Measurements from ENCODE around the gene NAB2. TPM values are rescaled to one million over a fixed set of nuclear protein-coding genes. Genes with fewer than 3 reads are reported as not detected.

NAB2 gene
- total RNA-seq, 6 experiments from 2014 or later, result 37.9 to 48.1 (median 44.8) TPM

GRCh38 chr12:57044889-57045288, 44.0 kb upstream of the NAB2 start:
- H3K27ac Mint-ChIP-seq, result no peak overlapping the region
- peaks cover 28% of the 10 kb centered on the region for H3K27me3 Mint-ChIP-seq (ENCODE audit: insufficient read depth)
- no peaks in the 10 kb centered on the region for H3K36me3 Mint-ChIP-seq (ENCODE audit: low read depth)
- DNase-seq, result peak; percentile 12
- peaks cover 44% of the 10 kb centered on the region for H3K4me1 Mint-ChIP-seq (ENCODE audit: low read depth)
- no peak overlapping the region for H3K4me3 Mint-ChIP-seq
- no peaks in the 10 kb centered on the region for H3K9me3 Mint-ChIP-seq
- TF ChIP-seq CTCF (IDR thresholded peaks at IDR 0.05), result no peak

- no peak for DNase-seq
- peaks cover 44% of the 10 kb centered on the region for H3K4me1 Mint-ChIP-seq (ENCODE audit: low read depth)
- no peak for TF ChIP-seq CTCF (IDR thresholded peaks at IDR 0.05)
- no peaks in the 10 kb centered on the region for H3K9me3 Mint-ChIP-seq
- no peak overlapping the region; the same call in 1 of the 2 replicates for H3K4me3 Mint-ChIP-seq
- peaks cover 18% of the 10 kb centered on the region for H3K27me3 Mint-ChIP-seq (ENCODE audit: insufficient read depth)
- H3K36me3 Mint-ChIP-seq (ENCODE audit: low read depth), result no peaks in the 10 kb centered on the region
- H3K27ac Mint-ChIP-seq, result no peak overlapping the region
These were observed 42.7 kb upstream of the NAB2 start for GRCh38 chr12:57046086-57046791.

- no peak for DNase-seq
- TF ChIP-seq CTCF (IDR thresholded peaks at IDR 0.05), result no peak
- no peak overlapping the region for H3K27ac Mint-ChIP-seq
- 0 out of 2 replicates have a peak overlapping the region, but pooled peaks have one; percentile 1 for H3K4me3 Mint-ChIP-seq
- no peaks in the 10 kb centered on the region for H3K36me3 Mint-ChIP-seq (ENCODE audit: low read depth)
- H3K27me3 Mint-ChIP-seq (ENCODE audit: insufficient read depth), result peaks cover 12% of the 10 kb centered on the region
- H3K4me1 Mint-ChIP-seq (ENCODE audit: low read depth), result peaks cover 44% of the 10 kb centered on the region
- no peaks in the 10 kb centered on the region for H3K9me3 Mint-ChIP-seq
These were observed 41.7 kb upstream of the NAB2 start for GRCh38 chr12:57046947-57047890.

- peak overlapping the region; percentile 1; the same call in 1 of the 2 replicates for H3K4me3 Mint-ChIP-seq
- no peak overlapping the region for H3K27ac Mint-ChIP-seq
- no peaks in the 10 kb centered on the region for H3K9me3 Mint-ChIP-seq
- DNase-seq, result peak; percentile 55
- H3K4me1 Mint-ChIP-seq (ENCODE audit: low read depth), result peaks cover 44% of the 10 kb centered on the region
- peaks cover 10% of the 10 kb centered on the region for H3K27me3 Mint-ChIP-seq (ENCODE audit: insufficient read depth)
- TF ChIP-seq CTCF (IDR thresholded peaks at IDR 0.05), result no peak
- H3K36me3 Mint-ChIP-seq (ENCODE audit: low read depth), result no peaks in the 10 kb centered on the region
These were observed 40.9 kb upstream of the NAB2 start for GRCh38 chr12:57047981-57048380.

- Mint-ChIP-seq H3K9me3 (no peaks in the 10 kb centered on the region), H3K27ac (no peak overlapping the region), H3K4me3 (no peak overlapping the region), H3K36me3 (ENCODE audit: low read depth) (no peaks in the 10 kb centered on the region), H3K27me3 (ENCODE audit: insufficient read depth) (peaks cover 10% of the 10 kb centered on the region), H3K4me1 (ENCODE audit: low read depth) (peaks cover 44% of the 10 kb centered on the region)
- TF ChIP-seq CTCF (IDR thresholded peaks at IDR 0.05), result no peak
- DNase-seq, result no peak
These were observed 40.3 kb upstream of the NAB2 start for GRCh38 chr12:57048423-57049118.
